GM21619 (cell line): ENCODE measurements around the gene SMARCD1.

Source experiments
- ATAC-seq: cut with Tn5 transposase; IDR thresholded peaks from one replicate; pipeline ENCODE4 v1.9.1; 2021; ENCODE audit not compliant: unreplicated experiment

The SMARCD1 gene

GRCh38 chr12:50084775-50085614 lies at the start of gene SMARCD1:
SMARCD1 (plus strand) TSS chr12:50085342; CDS start chr12:50085370, 28 bp downstream.
- ATAC-seq, result peak; percentile 86

DNA sequence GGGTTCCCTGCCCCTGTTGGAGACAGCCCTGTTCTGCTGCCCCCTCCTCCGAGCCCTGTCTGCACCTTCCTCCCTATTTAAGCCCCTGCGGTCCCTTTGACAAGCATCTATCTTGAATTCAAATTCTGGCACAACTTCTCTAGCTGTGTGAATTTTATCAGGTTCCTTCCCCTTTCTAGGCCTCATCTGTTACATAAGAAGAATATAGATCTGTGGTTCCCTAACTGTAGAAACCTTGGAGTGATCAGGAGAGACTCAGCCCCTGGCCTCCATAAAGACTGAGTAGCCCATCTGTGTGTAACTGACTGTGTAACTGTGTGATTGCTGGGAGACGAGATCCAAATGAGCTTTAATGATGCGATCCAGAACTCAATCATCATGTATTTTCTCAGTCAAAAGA lies 46.8 kb upstream of the SMARCD1 start:
- ATAC-seq, result no peak

DNA sequence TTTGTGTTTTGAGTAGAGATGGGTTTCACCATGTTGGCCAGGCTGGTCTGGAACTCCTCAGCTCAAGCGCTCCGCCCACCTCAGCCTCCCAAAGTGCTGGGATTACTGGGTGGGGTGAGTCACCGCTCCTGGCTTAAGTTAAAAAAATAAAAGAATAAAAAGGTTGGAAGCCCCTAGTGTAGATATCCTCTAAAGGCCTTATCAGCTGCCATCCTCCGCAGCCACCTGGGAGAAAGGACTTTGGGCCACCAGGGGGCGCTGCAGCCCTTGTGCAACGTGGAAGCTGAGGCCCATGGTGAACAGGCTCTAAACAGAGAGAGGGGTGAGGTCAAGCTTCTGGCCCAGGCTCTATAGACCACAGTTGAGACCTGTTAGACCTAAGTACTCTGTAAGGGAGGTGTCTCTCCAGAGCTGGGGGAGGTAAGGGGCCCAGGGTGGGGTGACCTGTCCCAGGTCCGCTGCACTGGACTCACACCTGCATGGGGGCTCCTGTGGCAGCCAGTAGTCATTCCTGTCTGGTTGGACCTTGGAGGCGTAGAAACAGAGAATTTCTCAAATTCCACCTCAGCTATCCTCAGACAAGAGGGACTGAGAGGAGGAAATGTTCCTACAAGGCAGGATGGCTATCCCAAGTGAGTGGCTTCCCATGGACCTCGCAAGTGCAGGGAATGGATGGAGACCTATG lies 45.8 kb upstream of the SMARCD1 start:
- ATAC-seq, result no peak

GRCh38 chr12:50040657-50041056 lies 44.5 kb upstream of the SMARCD1 start:
- ATAC-seq, result no peak

DNA sequence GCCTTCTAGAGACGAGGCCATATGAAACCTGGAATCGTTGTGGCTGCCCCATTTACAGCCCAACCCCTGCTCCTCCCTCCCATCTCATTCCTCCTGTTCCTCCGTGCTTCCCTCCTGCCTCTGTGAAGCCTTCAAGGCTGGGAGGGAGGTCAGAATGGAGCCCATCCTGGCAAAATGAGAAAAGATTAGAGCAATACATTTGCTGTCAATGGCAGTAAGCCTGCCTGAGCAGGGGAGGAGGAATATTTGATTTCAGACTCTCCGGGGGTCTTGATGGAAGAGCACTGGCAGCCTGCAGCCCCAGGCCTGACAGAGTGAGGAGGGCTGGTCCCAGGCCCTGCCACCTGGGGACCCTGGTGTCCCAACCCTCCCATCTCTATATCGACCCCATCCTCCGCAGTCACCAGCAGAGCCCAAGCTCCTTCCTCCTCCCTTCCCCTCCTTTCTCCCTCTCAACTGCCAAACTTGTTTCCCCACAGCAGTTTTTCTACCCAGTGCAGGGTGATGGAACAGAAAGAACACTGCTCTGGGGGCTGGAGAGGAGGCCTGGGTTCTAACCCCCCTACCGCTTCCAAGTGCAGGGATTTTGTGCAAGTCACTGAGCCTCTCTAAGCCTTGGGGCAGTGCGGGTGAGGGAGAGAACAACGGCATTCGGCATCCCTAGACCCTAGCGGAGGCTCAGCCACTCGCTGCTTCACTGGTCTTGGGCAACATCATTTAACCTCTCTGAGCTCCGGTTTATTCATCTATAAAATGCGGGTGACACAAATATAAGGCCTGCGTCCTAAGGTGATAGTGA lies 43.9 kb upstream of the SMARCD1 start:
- ATAC-seq, result no peak

- no peak for ATAC-seq
Measured at GRCh38 chr12:50041962-50042361, 43.2 kb upstream of the SMARCD1 start.

- no peak for ATAC-seq
Measured at GRCh38 chr12:50042693-50043092, 42.4 kb upstream of the SMARCD1 start.

GRCh38 chr12:50043308-50043707 lies 41.8 kb upstream of the SMARCD1 start:
- no peak for ATAC-seq

DNA sequence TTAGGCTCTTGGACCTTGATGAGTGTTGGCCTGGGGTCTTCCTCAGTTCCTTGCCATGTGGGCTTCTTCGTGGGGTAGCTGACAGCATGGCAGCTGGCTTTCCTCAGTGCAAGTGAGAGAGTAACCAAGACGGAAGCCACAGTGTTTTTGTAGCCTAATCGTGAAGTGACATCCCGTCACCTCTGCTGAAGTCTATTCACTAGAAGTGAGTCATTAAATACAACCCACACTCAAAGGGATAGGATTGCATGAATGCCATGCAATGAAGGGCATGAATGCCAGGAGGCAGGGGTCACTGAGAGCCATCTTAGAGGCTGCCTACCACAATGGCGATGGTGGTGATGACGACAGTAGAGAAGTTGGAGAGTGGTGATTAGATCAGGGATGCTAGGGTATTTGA lies 41.3 kb upstream of the SMARCD1 start:
- ATAC-seq, result no peak

GRCh38 chr12:50047693-50048250 lies 37.4 kb upstream of the SMARCD1 start:
- ATAC-seq, result no peak

GRCh38 chr12:50049254-50050118 lies 35.7 kb upstream of the SMARCD1 start:
- no peak for ATAC-seq

GRCh38 chr12:50050119-50050385 lies 35.1 kb upstream of the SMARCD1 start:
- no peak for ATAC-seq

- no peak for ATAC-seq
Measured at GRCh38 chr12:50050410-50051098, 34.6 kb upstream of the SMARCD1 start.

DNA sequence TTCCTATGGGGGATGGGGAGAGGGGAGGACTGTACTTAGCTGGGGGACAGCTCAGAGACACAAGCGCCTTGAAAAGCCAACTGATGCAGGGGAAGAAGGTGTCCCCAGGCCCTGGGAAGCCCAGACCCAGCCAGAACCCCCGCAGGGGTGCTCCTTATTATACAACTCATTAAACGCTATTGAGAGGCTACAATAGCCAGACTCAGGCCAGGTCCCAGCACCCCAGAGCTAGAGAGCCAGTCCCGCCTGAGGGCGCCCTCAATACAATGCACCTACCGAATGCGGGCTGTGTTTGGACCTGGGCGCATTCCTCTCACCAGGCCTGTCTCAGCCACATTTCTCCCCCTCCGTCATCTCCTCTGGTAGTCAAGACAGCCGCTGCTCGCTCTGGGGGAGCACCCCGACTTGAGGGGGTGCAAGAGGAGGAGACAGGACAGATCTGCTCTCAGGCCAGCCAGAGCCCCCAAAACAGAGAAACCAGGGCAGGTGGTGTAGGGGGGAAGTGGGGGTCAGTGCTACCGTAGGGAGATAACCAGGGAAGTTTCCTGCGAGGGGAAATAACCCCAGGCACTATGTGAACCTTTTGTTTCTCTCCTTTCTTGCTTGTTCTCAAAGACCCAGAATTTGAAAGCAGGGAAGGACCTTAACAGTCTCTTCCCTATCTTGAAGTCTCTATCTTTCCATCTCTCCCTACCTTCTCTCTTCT lies 33.9 kb upstream of the SMARCD1 start:
- no peak for ATAC-seq

GRCh38 chr12:50052544-50052943 lies 32.6 kb upstream of the SMARCD1 start:
- ATAC-seq, result no peak

DNA sequence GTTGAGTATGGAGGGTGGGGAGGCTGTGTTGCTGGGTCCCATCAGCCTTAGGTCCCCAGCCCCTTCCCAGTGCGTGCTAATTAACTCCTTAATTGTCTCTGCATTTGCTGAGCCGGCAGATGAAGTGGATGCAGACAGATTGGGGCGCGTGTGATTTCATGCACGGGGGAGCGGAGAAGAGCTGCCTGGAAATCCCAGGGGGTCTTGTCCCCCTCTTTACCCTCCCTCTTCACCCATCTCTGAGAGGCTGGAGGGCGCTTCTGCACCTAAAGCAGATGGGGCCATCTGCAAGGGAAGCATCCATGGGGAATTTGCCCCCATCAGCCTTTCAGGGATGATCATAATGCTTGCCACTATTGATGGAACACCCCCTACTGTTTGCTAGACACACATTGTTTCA lies 32.2 kb upstream of the SMARCD1 start:
- no peak for ATAC-seq

DNA sequence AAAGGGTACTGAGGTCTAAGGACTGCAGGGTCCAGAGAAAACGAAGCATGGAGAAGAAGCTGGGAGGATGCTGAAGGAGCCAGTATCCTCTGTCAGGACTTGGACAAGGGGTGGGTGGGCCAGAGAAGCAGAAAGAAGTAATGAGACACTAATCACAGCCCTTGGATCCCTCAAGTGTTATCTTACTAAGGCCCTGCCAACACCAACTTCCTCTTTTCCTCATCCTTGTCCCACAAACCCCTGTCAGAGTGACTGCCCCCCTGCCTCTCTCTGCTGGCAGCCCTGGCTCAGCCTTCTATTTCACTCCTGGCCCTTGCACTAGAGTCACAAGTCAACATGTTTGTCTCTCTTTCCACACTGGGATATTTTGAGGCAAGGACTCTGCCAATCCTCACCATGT lies 31.6 kb upstream of the SMARCD1 start:
- no peak for ATAC-seq

- no peak for ATAC-seq
Measured at GRCh38 chr12:50055831-50056638, 29.1 kb upstream of the SMARCD1 start.

GRCh38 chr12:50056639-50056976 lies 28.5 kb upstream of the SMARCD1 start:
- no peak for ATAC-seq
